RPMI7951 (cell line): ENCODE measurements around the gene ERGIC1. TPM values are rescaled to one million over a fixed set of nuclear protein-coding genes. Genes with fewer than 3 reads are reported as not detected.
"Not testable (repeated sequence)": the region's sequence is repeated elsewhere in the genome, so short reads cannot be mapped to it uniquely, and the experiment has no call there.

Experiments
- DNase-seq: peaks from one replicate; pipeline ENCODE4 v3.0.0-alpha.2; 2012; ENCODE audit warnings: low read depth
- total RNA-seq: library from RNA; depleted of rRNA; stranded (reverse); fragments of >200 nt; shearing (Covaris generic); gene quantifications from 2 replicates; pipeline ENCODE4 v1.2.3, GENCODE V29; 2014

The ERGIC1 gene
- total RNA-seq, 1 experiment from 2014 or later = 91.3 TPM

DNA sequence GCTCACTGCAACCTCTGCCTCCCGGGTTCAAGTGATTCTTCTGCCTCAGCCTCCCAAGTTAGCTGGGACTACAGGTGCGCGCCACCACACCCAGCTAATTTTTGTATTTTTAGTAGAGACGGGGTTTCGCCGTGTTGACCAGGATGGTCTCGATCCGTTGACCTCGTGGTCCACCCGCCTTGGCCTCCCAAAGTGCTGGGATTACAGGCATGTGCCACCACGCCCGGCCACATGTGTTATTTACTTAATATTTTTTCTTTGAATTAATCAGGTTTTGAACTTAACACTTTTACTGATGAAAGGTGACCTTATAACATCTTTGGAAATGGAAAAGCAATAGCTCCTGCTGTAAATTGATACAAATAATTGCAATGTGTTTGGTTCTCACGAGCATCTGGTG lies 13.5 kb downstream of the ERGIC1 start:
- not testable (repeated sequence) for DNase-seq

DNA sequence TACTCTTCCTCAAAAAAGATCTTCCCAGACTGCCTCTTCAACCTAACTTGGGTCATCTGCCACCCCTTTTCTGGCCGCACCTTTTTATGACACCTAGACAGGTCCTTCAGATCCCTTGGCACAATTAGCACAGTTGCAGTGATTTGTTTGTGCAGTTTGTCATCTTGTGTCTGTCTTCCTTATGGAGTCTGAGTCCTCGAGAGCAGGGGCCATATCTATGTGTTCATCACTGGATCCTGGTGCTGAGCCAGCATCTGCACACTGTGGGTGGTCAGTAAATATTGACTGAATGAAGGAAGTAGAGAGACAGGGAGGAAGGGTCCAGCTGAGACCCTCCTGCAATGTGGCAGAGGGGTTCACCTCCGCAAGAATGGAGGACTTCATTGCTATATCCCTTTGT lies 14.4 kb downstream of the ERGIC1 start:
- DNase-seq = no peak

- DNase-seq = no peak
Measured at GRCh38 chr5:172849606-172850453, 15.8 kb downstream of the ERGIC1 start.

DNA sequence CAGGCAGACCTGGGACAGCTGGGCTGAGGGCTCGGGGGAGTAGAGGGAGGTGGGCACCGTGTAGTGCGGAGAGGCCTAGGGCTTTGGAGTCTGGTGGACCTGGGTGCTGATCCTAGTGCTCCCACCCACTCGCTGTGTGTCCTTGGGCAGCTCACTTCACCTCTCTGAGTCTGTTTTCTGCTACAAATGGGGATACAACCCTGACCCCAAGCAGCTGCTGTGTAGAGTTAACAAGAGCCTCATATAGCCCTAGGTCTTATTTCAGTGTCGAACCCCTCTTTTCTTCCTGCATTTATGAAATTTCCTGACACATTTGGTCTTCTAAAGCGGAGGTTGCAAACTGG lies 16.4 kb downstream of the ERGIC1 start:
- DNase-seq = no peak

GRCh38 chr5:172851254-172851653 lies 17.2 kb downstream of the ERGIC1 start:
- DNase-seq = not testable (repeated sequence)

DNA sequence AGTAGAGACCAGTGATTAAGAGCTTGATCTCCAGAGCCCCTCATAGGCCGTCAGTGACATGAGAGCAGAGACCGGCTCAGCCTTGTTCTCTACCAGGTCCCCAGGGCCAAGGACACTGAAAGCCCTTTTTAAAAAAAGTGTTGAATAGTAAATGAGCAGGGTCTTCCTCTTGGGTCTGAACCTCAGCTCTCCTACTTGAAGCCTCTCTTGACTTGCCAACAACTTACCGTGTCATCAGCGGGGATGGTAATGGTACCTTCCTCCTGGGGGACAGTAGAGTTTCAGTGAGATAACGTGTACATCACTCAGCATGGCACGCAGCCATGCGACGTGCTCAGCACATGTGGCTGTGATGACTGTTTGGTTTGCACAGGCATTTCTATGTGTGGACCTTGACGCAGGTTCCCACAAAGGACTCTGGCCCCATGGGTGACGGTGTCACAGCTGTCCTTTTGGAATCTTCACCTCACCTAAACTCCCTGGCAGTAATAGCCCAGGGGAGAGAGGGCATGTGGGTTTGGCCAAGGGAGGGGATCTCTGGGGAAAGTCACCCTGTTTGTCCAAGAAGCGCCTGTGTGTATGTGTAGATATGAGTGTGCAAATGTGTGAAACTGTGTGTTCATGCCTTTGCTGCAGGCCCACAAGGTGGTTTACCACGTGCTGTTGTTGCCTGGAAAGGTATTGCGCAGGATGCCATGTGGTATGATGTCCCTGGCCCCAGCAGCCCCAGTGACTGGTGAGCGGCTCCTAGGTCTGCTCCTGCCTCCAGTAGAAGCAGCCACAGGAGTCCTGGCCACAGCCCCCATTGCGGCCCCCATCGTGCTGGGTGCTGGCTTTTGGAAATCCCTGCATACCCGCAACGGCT lies 18.7 kb downstream of the ERGIC1 start:
- DNase-seq = no peak

DNA sequence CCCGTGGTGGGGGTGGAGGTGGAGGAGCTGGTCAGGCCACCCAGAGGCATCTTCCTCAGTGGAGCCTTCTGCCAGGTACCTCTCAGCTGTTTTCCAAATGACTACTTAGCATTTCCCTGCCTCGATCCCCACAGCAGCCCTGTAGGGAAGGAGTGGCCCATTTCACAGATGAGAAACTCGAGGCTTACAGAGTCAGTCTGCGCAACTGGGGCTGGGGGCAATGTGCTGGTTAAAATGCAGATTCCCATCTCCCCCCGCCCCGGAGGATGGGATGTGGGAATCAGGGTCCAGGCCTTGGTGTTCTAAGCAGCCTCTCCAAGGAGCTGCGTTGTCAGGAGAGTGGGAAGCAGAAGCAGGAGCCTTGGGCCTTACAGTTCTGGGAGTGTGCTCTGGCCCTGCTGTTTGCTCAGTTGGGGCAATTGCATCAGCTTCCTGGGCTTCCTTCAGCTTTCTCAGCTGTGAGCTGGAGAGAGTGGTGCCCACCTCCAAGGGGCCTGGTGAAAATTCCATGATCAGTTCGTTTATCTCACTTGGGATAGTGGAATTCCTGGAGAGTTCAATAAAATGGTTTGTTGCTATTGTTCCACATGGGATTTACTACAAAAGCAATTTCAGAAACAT lies 19.4 kb downstream of the ERGIC1 start:
- DNase-seq = no peak

- no peak for DNase-seq
Measured at GRCh38 chr5:172854451-172854871, 20.4 kb downstream of the ERGIC1 start.

- DNase-seq = no peak
Measured at GRCh38 chr5:172854971-172855370, 20.9 kb downstream of the ERGIC1 start.

DNA sequence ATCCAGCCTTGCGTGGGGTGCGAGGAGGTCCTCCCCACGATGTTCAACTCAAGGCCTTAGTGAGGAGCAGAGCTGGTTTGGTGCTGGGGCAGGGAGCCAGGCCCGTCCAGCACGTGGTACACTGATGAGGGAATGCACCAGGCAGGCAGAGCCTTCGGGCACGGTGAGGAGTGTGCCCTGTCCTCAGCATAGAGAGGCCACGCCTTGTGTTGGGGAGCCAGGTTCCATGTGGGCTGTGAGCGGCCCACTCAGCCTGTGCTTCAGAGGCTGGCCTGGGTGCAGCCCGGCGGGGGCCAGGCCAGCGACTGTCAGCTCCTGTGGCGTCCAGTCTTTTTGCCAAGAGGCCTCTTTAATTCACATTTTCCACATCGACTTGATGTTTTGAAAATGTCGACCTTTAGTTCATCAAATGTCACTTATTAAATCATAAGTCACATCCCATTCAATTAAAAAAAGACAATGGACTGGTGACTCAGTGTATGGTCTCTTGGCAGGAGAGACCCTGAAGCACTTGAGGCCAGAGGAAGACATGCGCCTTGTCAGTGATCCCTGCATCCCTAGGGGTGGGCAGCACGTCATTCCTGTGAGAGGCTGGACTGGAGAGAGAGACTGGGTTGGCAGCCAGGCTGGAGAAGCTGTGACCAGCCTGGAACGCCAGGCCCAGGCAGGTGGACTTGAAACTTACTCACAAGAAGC lies 21.7 kb downstream of the ERGIC1 start:
- DNase-seq = no peak

DNA sequence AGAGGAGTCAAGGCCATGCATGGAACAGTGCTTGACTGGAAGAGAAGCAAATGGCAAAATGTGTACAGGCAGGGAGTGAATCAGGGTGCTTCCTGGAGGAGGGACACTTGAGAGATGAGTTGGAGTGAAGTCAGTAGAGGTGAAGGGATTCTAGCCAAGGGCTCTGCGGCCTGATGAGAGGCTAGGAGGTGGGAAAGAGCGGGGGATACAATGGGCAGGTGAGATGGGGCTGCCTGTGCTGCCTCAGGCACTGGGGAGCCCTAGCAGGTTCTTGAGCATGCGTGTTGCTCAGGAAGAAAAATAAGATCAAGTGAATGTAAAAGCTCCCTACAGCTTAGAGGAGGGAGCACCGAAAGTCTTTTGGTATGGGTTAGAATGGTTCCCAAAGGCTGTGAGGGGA lies 22.3 kb downstream of the ERGIC1 start:
- DNase-seq = no peak

GRCh38 chr5:172857982-172858381 lies 23.9 kb downstream of the ERGIC1 start:
- no peak for DNase-seq

GRCh38 chr5:172858511-172858989 lies 24.5 kb downstream of the ERGIC1 start:
- no peak for DNase-seq

- DNase-seq = peak; percentile 25
Measured at GRCh38 chr5:172858990-172859811, 25.1 kb downstream of the ERGIC1 start.

DNA sequence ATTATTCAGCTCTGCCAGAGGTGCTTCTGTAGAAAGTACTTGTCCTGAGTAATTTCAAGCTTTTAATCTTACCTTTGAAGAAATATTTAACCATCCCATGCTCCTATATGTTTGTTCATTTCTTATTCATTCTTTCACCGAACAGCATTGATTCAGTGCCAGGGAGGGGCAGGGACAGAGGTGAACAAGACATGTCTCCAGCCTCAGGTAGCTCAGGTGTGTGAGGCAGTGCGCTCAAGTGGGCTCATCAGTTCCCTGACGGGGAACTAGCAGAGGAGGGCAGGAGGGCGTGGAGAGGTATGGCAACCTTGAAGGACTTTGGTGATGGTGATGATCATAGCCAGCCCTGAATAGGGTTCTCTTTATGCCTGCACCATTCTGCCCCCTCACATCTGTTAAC lies 25.9 kb downstream of the ERGIC1 start:
- DNase-seq = no peak

- DNase-seq = no peak
Measured at GRCh38 chr5:172860520-172861443, 26.7 kb downstream of the ERGIC1 start.

DNA sequence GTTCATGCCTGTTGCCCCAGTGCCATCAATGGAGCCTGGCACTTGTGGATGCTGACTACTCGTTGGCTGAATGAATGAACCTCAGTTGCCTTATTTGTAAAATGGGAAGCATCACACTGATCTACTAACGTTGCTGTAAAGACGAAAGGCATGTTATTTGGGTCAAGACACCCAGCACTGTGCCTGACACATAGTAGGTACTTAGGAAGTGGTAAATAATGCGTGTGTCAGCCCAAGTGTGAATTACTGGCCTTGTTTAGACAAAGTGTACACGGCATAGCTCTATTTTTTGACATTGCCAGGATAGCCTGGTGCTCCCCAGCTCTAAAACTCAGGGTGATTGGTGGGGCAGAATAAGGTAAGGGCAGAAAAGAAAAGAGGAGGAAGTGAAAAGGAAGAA lies 27.4 kb downstream of the ERGIC1 start:
- no peak for DNase-seq

GRCh38 chr5:172862165-172862801 lies 28.2 kb downstream of the ERGIC1 start:
- no peak for DNase-seq

DNA sequence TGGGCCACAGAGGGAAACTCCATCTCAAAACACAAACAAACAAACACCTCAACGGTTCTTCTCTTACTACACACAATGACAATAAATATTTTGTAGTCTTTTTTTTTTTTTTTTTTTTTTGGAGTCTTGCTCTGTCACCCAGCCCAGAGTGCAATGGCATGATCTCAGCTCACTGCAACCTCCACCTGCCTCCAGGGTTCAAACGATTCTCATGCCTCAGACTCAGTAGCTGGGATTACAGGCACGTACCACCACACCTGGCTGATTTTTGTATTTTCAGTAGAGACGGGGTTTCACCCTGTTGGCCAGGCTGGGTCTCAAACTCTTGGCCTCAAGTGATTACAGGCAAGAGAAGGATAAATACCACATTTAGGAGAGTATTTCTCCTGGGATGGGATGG lies 30.1 kb downstream of the ERGIC1 start:
- DNase-seq = not testable (repeated sequence)
